SK-N-SH treated with all-trans-retinoic acid at 6 μM for 48 hours (cell line): ENCODE measurements around the gene ACAD9.

Experiments used
- ATAC-seq: fragments of 200-7000 bp; cut with Tn5 transposase; 3 replicates; pipeline ENCODE4 v1.9.1; 2020; ENCODE audit warnings: mild to moderate bottlenecking, moderate library complexity
- ARNTL ChIP-seq: fragments of 450-650 bp; formaldehyde crosslinking; IDR thresholded peaks from 2 replicates; pipeline ENCODE4 v1.5.0; 2020; ENCODE audit warnings: low read depth, mild to moderate bottlenecking, moderate library complexity, borderline replicate concordance
- BACH2 ChIP-seq: fragments of 250-450 bp; sonication (Bioruptor Pico); IDR thresholded peaks from 2 replicates; pipeline ENCODE4 v1.9.0; 2021; ENCODE audit warnings: mild to moderate bottlenecking, borderline replicate concordance
- CREB5 ChIP-seq: fragments of 250-450 bp; sonication (Bioruptor Pico); IDR thresholded peaks from 2 replicates; pipeline ENCODE4 v1.5.1; 2020; ENCODE audit warnings: low read depth, mild to moderate bottlenecking, moderate library complexity
- CSRNP3 ChIP-seq: fragments of 250-450 bp; sonication (Bioruptor Pico); IDR thresholded peaks from 2 replicates; pipeline ENCODE4 v1.5.1; 2021; ENCODE audit warnings: mild to moderate bottlenecking, moderate library complexity
- ESRRG ChIP-seq: fragments of 250-450 bp; sonication (Bioruptor Pico); IDR thresholded peaks from 2 replicates; pipeline ENCODE4 v1.6.1; 2021; ENCODE audit warnings: mild to moderate bottlenecking
- GLIS3 ChIP-seq: fragments of 250-450 bp; sonication (Bioruptor Pico); IDR thresholded peaks from 2 replicates; pipeline ENCODE4 v1.5.0; 2020; ENCODE audit warnings: mild to moderate bottlenecking, moderate library complexity
- ISL1 ChIP-seq: fragments of 250-450 bp; sonication (Bioruptor Pico); IDR thresholded peaks from 2 replicates; pipeline ENCODE4 v2.1.2; 2022; ENCODE audit warnings: mild to moderate bottlenecking, moderate library complexity
- OSR1 ChIP-seq: fragments of 250-450 bp; sonication (Bioruptor Pico); IDR thresholded peaks from 2 replicates; pipeline ENCODE4 v1.8.0; 2022; ENCODE audit warnings: moderate library complexity, mild to moderate bottlenecking, inconsistent platforms
- PATZ1 ChIP-seq: fragments of 250-450 bp; sonication (Bioruptor Pico); IDR thresholded peaks from 2 replicates; pipeline ENCODE4 v1.8.0; 2020; ENCODE audit warnings: mild to moderate bottlenecking, moderate library complexity, borderline replicate concordance
- POU6F1 ChIP-seq: fragments of 250-450 bp; sonication (Bioruptor Pico); IDR thresholded peaks from 2 replicates; pipeline ENCODE4 v1.8.0; 2021; ENCODE audit warnings: low read depth, mild to moderate bottlenecking, moderate library complexity, borderline replicate concordance
- PPARA ChIP-seq: fragments of 250-450 bp; sonication (Bioruptor Pico); IDR thresholded peaks from 2 replicates; pipeline ENCODE4 v1.5.0; 2020; ENCODE audit warnings: mild to moderate bottlenecking, borderline replicate concordance
- RARB ChIP-seq: fragments of 250-450 bp; sonication (Bioruptor Pico); IDR thresholded peaks from 2 replicates; pipeline ENCODE4 v1.8.0; 2021; ENCODE audit warnings: mild to moderate bottlenecking, moderate library complexity
- SNAI2 ChIP-seq: fragments of 250-450 bp; sonication (Bioruptor Pico); IDR thresholded peaks from 2 replicates; pipeline ENCODE4 v1.5.0; 2020; ENCODE audit warnings: mild to moderate bottlenecking, moderate library complexity
- TCF4 ChIP-seq: fragments of 250-450 bp; sonication (Bioruptor Pico); IDR thresholded peaks from 2 replicates; pipeline ENCODE4 v1.8.0; 2021; ENCODE audit warnings: mild to moderate bottlenecking, moderate library complexity, borderline replicate concordance
- TOX ChIP-seq: fragments of 250-450 bp; sonication (Bioruptor Pico); IDR thresholded peaks from 2 replicates; pipeline ENCODE4 v1.8.0; 2021; ENCODE audit warnings: mild to moderate bottlenecking, moderate library complexity, borderline replicate concordance
- TSHZ2 ChIP-seq: fragments of 250-450 bp; sonication (Bioruptor Pico); IDR thresholded peaks from 2 replicates; pipeline ENCODE4 v1.5.0; 2020; ENCODE audit warnings: mild to moderate bottlenecking, moderate library complexity
- ZC3H10 ChIP-seq: fragments of 250-450 bp; sonication (Bioruptor Pico); IDR thresholded peaks from 2 replicates; pipeline ENCODE4 v1.5.1; 2021; ENCODE audit warnings: mild to moderate bottlenecking, moderate library complexity
- ZFP3 ChIP-seq: fragments of 250-450 bp; sonication (Bioruptor Pico); IDR thresholded peaks from 2 replicates; pipeline ENCODE4 v1.5.0; 2020; ENCODE audit warnings: mild to moderate bottlenecking, moderate library complexity
- ZFP30 ChIP-seq: fragments of 450-650 bp; formaldehyde crosslinking; IDR thresholded peaks from 2 replicates; pipeline ENCODE4 v1.5.0; 2022; ENCODE audit warnings: mild to moderate bottlenecking, moderate library complexity
- ZNF565 ChIP-seq: fragments of 450-650 bp; formaldehyde crosslinking; conservative IDR thresholded peaks from 2 replicates; pipeline ENCODE4 v1.5.0; 2020; ENCODE audit warnings: low read depth, mild to moderate bottlenecking, moderate library complexity
- ZNF70 ChIP-seq: fragments of 450-650 bp; formaldehyde crosslinking; IDR thresholded peaks from 2 replicates; pipeline ENCODE4 v1.5.0; 2020; ENCODE audit warnings: mild to moderate bottlenecking, moderate library complexity
- ZNF8 ChIP-seq: fragments of 450-650 bp; formaldehyde crosslinking; IDR thresholded peaks from 2 replicates; pipeline ENCODE4 v1.5.0; 2020; ENCODE audit warnings: mild to moderate bottlenecking, moderate library complexity

The ACAD9 gene

GRCh38 chr3:128853826-128854225 is 25.6 kb upstream of the ACAD9 start:
- no peak for ATAC-seq
- no peak for TF ChIP-seq ESRRG (CRISPR knock-in tag)
- TF ChIP-seq ZNF70 (CRISPR knock-in tag), result no peak
- TF ChIP-seq CREB5, result no peak
- no peak for TF ChIP-seq ZC3H10 (CRISPR knock-in tag)
- TF ChIP-seq OSR1, result no peak
- TF ChIP-seq ZFP3, result no peak
- TF ChIP-seq TOX, result no peak
- TF ChIP-seq RARB (CRISPR knock-in tag), result no peak

GRCh38 chr3:128854475-128854874 is 24.9 kb upstream of the ACAD9 start:
- ATAC-seq, result no peak
- no peak for TF ChIP-seq OSR1
- TF ChIP-seq GLIS3 (CRISPR knock-in tag), result no peak
- no peak for TF ChIP-seq BACH2 (CRISPR knock-in tag)
- TF ChIP-seq ZFP30 (CRISPR knock-in tag), result no peak
- no peak for TF ChIP-seq ZC3H10 (CRISPR knock-in tag)
- TF ChIP-seq ZNF565 (CRISPR knock-in tag), result no peak
- TF ChIP-seq ZNF70 (CRISPR knock-in tag), result no peak
- no peak for TF ChIP-seq TCF4 (CRISPR knock-in tag)
- TF ChIP-seq ESRRG (CRISPR knock-in tag), result no peak
- no peak for TF ChIP-seq ZFP3
- no peak for TF ChIP-seq PATZ1 (CRISPR knock-in tag)
- no peak for TF ChIP-seq TOX
- no peak for TF ChIP-seq SNAI2 (CRISPR knock-in tag)

- ATAC-seq, result no peak
- no peak for TF ChIP-seq ZNF565 (CRISPR knock-in tag)
- no peak for TF ChIP-seq PPARA (CRISPR knock-in tag)
These were observed 23.9 kb upstream of the ACAD9 start for GRCh38 chr3:128855569-128855968.

GRCh38 chr3:128858167-128858566 is 21.3 kb upstream of the ACAD9 start:
- ATAC-seq, result no peak

GRCh38 chr3:128859630-128860029 is 19.8 kb upstream of the ACAD9 start:
- ATAC-seq, result no peak
- no peak for TF ChIP-seq ZNF565 (CRISPR knock-in tag)
- TF ChIP-seq ZC3H10 (CRISPR knock-in tag), result no peak
- no peak for TF ChIP-seq ZFP30 (CRISPR knock-in tag)
- TF ChIP-seq TSHZ2 (CRISPR knock-in tag), result no peak
- TF ChIP-seq ZNF8, result no peak
- TF ChIP-seq ZNF70 (CRISPR knock-in tag), result no peak
- no peak for TF ChIP-seq TCF4 (CRISPR knock-in tag)
- TF ChIP-seq ZFP3, result no peak
- TF ChIP-seq SNAI2 (CRISPR knock-in tag), result no peak
- no peak for TF ChIP-seq ARNTL (CRISPR knock-in tag)
- no peak for TF ChIP-seq ISL1 (CRISPR knock-in tag)
- TF ChIP-seq POU6F1, result no peak
- TF ChIP-seq BACH2 (CRISPR knock-in tag), result no peak
- TF ChIP-seq CSRNP3 (CRISPR knock-in tag), result no peak
- no peak for TF ChIP-seq ESRRG (CRISPR knock-in tag)
- TF ChIP-seq GLIS3 (CRISPR knock-in tag), result no peak
- TF ChIP-seq RARB (CRISPR knock-in tag), result no peak
- no peak for TF ChIP-seq TOX
- no peak for TF ChIP-seq PPARA (CRISPR knock-in tag)

More at GRCh38 chr3:128858167-128858566, 21.3 kb upstream of the ACAD9 start:
- no peak for TF ChIP-seq OSR1
